GM12892 (cell line): ENCODE results near the gene RPL28.

Source experiments
- DNase-seq: peaks from one replicate; pipeline ENCODE4 v3.0.0; 2011; ENCODE audit not compliant: insufficient read length
- FAIRE-seq: peaks from 2 replicates; lab custom pipeline; 2011; peaks lifted over from hg19 to GRCh38; lab: Jason Lieb, UNC
- POLR2A ChIP-seq: IDR thresholded peaks from 2 replicates; pipeline ENCODE4 v1.6.1; 2011; ENCODE audit warnings: low read depth, low read length, control low read depth
- POLR2AphosphoS5 ChIP-seq: IDR thresholded peaks from 2 replicates; pipeline ENCODE4 v1.6.1; 2011; ENCODE audit warnings: low read depth, low read length, control low read depth
- TAF1 ChIP-seq: IDR thresholded peaks from 2 replicates; pipeline ENCODE4 v1.6.1; 2011; ENCODE audit warnings: low read depth, mild to moderate bottlenecking, control low read depth, low read length, borderline replicate concordance

Gene RPL28

GRCh38 chr19:55358493-55358892, 27.2 kb upstream of the RPL28 start:
- TF ChIP-seq POLR2AphosphoS5: no peak
- TF ChIP-seq POLR2A: no peak
- DNase-seq: no peak
- FAIRE-seq: no peak

DNA sequence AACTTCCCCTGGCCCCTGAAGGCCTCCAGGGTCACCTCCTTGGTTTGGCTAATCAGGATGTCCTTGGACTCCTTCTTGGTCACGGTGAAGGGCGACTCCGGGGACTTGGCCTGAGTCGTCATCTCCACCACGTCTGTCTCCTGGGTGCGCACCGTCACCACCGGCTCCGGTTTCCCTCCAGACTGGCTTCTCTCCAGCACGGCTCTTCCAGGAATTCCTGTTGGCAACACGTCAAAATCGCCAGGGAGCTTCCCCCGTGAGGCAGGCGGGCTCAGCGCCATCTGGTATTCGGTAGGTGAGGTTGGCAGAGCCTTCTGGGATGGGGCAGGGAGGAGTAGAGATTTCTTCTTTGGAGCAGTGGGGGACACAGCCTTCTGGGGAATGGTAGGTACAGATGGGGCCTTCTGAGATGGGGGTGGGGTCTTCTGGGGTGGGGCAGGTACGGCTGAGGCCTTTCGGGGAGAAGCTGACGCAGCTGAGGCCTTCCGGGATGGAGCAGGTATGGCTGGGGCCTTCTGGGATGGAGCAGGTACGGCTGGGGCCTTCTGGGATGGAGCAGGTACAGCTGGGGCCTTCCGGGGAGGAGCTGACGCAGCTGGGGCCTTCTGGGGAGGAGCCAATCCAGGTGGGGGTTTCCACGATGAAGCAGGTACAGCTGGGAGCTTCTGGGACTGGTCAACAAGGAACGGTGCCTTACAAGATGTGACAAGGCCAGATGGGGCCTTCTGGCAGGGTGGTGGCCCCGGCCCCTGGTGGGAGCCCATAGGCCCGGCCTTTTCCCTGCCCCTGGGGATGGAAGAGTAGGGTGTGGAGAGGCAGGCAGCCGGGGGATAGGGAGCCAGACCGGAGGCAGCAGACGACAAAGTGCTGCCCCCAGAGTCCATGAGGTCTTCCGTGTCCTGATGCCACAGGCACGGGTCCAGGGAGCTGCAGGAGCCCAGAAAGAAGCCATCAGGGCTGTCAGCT, 26.5 kb upstream of the RPL28 start:
- FAIRE-seq (no peak), DNase-seq (no peak)
- TF ChIP-seq POLR2A: no peak
- TF ChIP-seq POLR2AphosphoS5: no peak
- no peak for TF ChIP-seq TAF1

GRCh38 chr19:55360902-55361301, 24.8 kb upstream of the RPL28 start:
- no peak for DNase-seq
- no peak for TF ChIP-seq POLR2A
- TF ChIP-seq POLR2AphosphoS5: no peak
- no peak for TF ChIP-seq TAF1
- FAIRE-seq: no peak

DNA sequence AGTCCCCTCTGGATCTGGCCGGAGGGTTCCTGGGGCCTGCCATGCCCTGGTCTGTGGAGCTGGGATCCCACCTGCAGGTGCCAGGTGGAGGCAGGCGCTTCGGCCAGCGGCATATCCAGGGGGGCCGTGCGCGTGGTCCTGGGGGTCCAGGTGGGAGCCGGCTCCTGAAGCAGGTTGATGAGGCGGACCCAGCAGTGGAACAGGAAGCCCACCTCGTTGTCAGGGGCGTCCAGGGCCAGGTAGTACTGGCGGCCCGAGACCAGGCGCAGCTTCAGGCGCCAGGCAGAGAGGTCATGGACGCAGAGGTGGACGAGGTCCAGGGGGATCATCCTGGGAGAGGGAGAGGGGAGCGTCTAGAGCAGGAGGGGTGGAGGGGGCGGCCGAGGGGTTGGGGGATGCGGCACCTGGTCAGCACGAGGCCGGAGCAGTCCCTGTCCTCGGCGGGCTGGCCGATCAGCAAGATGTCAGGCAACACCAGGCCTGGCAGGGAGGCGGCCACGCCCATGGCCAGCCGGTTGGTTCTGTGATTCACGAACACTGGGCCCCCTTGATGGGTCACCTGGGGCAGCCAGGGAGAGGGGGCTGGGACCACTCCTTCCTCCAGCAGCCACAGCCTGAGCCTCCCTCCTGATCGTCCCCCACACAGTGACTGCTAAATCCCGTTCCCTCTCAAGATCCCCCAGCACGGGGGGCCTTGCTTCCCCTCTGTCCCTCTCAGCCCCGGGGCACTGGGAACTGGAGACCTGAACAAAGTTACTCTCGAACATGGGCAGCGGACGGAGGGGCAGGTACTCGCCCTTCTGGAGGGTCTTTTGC, 23.4 kb upstream of the RPL28 start:
- FAIRE-seq: no peak
- TF ChIP-seq TAF1: no peak
- TF ChIP-seq POLR2AphosphoS5: no peak
- TF ChIP-seq POLR2A: no peak
- DNase-seq: no peak

DNA sequence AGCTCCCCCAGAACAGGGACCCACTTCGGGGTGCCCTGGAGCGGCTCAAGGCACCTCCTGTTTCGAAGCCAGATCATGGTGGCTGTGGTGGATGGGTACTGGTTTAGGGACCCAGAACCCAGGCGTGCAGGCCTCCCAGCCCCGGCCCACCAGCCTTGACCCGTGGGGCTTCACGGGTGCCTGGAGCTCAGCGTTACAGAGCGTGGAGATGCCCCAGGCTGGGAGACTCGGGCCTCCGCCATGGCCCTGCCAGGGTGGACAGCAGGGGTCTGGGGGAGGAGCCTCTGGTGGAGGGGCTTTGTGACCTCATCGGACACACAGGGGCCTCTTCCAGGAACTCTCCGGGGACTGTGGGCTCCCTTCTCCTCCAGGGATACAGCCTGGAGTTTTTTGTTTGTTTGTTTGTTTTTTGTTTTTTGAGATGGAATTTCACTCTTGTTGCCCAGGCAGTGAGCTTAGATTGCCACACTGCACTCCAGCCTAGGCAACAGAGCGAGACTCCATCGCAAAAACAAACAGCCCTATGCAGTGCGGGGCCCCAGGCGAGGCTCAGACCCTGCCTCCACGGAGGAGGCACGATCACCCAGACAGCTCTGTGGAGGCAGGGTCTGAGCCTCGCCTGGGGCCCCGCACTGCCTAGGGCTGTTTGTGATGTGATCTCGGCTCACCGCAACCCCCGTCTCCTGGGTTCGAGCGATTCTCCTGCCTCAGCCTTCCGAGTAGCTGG, 22.6 kb upstream of the RPL28 start, which contains the start of gene GARIN5B:
GARIN5B (minus strand) TSS at position 271 of the 727 bp plus-strand sequence; CDS start at position 77, 194 bp downstream.
- DNase-seq: no peak
- TF ChIP-seq POLR2A: no peak
- no peak for FAIRE-seq

GRCh38 chr19:55365245-55365644, 20.5 kb upstream of the RPL28 start:
- TF ChIP-seq POLR2A: no peak
- TF ChIP-seq POLR2AphosphoS5: no peak
- TF ChIP-seq TAF1: no peak
- FAIRE-seq (no peak), DNase-seq (no peak)

DNA sequence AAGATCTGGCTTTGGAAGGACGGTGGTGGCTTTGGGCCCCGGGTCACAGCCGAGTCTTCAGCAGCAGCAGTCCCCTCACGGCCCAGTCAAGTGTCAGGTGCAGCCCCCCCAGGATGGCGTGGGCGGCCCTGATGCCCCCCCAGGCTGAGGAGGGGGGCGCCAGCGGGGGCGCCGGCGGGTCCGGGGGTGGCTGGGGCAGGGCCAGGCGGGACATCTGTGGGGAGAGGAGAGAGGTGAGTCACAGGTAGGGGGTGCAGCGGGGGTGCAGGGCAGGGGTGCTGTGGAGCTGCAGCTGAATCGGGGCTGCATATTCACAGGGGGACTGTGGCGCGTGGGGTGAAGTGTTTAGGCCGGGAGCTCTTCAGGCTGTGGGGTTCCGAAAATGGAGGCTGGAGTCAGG, 19.8 kb upstream of the RPL28 start:
- FAIRE-seq (no peak), DNase-seq (no peak)
- TF ChIP-seq POLR2A: no peak
- TF ChIP-seq TAF1: no peak
- no peak for TF ChIP-seq POLR2AphosphoS5

GRCh38 chr19:55366790-55367189, 18.9 kb upstream of the RPL28 start:
- FAIRE-seq (no peak), DNase-seq (no peak)
- no peak for TF ChIP-seq TAF1
- no peak for TF ChIP-seq POLR2A
- no peak for TF ChIP-seq POLR2AphosphoS5

DNA sequence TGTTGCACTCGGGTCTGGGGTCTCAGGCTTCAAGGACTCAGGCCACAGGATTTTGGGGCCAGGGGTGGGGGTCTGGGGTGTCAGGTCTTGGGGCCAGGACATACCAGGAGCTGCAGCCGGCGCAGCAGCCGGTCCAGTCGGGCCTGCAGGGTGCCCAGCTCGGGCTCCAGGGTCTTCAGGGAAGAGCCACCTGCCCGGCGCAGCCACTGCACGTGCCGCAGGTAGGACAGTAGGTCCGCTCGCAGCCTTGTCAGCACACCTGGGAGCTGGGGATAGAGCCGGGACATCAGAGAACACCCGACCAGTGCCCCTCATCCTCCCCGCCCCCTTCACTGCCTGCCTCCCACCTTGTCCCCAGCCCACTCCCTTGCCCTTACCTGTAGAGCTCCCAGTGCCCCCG, 17.6 kb upstream of the RPL28 start:
- no peak for DNase-seq
- TF ChIP-seq POLR2A (no peak), POLR2AphosphoS5 (no peak), TAF1 (no peak)
- FAIRE-seq: no peak

GRCh38 chr19:55368701-55369563, 16.8 kb upstream of the RPL28 start:
- DNase-seq (no peak), FAIRE-seq (no peak)
- TF ChIP-seq TAF1: no peak
- TF ChIP-seq POLR2AphosphoS5: no peak
- TF ChIP-seq POLR2A: no peak
